ENCODE results near the gene IL1RL2.

- TF ChIP-seq GABPA (IDR thresholded peaks at IDR 0.05; ENCODE audit: low read depth) (no peak), REST (IDR thresholded peaks at IDR 0.05; ENCODE audit: insufficient replicate concordance, low read depth) (no peak), CTCF (IDR thresholded peaks at IDR 0.05; ENCODE audit: insufficient read depth, low read length) (no peak), POLR2AphosphoS5 (IDR thresholded peaks at IDR 0.05; ENCODE audit: low read depth) (no peak)
Measured at GRCh38 chr2:102181919-102182635, 4.7 kb upstream of the IL1RL2 start.

All from HL-60 (cell line).